ENCODE results near the gene GRB10. TPM values are rescaled to one million over a fixed set of nuclear protein-coding genes. Genes with fewer than 3 reads are reported as not detected.

GRB10 gene
- total and polyA plus RNA-seq, 4 donors, result 10.7 to 53.1 (median 17.5) TPM

DNA sequence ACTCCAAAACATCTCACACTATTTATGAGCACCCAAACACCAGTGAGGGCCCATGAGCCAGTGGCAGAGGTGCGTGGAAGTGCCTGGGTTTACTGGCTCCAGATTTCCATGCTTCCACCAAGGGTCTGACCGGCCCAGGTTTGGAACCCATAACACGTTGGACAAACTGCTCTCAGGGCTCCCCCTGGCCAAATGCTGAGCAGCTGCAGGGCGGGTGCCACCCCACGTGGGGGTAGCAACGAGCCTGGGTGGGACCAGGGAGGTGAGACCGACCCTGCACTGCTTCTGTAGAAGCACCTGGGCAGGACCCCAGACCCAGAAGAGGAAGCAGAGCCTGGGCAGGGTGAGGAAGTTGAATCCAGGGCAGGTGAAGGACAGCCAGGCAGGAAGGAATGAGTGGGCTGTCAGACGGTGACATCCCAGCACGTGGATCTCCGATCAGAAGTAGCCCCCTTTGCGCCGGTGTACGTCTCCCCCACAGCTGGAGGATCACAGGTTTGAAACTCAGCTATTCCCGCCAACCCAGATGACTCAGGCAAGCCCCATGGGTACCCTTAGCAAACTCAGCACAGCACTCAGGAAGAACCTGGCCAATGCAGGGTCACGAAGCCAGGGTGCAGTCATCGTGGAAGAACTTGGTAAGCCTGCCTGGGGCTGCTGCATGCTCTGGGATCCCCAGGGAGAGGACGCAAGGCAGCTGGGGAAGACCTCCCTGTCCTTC, 117.1 kb downstream of the GRB10 start:
- Histone ChIP-seq H3K27me3 (ENCODE audit: control insufficient read depth in 4 of 4, insufficient read depth in 4 of 4, low read length in 3 of 4) (no peaks in the 10 kb centered on the region), H3K9ac (ENCODE audit: low read depth in 1 of 2, low read length in 2 of 2) (no peak overlapping the region), H3K9me3 (ENCODE audit: control insufficient read depth in 4 of 4, low read length in 3 of 4) (no peaks in the 10 kb centered on the region), H3K36me3 (ENCODE audit: control insufficient read depth in 4 of 4, insufficient read depth in 3 of 4, low read depth in 1 of 4, low read length in 3 of 4) (peaks cover 0 to 20% (median 5%) of the 10 kb centered on the region in 4 donors), H3K4me3 (ENCODE audit: low read depth in 1 of 3, low read length in 3 of 3) (no peak overlapping the region), H3K4me1 (ENCODE audit: control insufficient read depth in 4 of 4, insufficient read depth in 4 of 4, low read length in 3 of 4) (peaks cover 21 to 54% (median 29%) of the 10 kb centered on the region in 4 donors), H3K27ac (ENCODE audit: low read depth in 1 of 2, low read length in 2 of 2) (peak overlapping the region; percentile 53 to 65)
- no peak for DNase-seq (ENCODE audit: low spot score)
- TF ChIP-seq, protein P1, sequence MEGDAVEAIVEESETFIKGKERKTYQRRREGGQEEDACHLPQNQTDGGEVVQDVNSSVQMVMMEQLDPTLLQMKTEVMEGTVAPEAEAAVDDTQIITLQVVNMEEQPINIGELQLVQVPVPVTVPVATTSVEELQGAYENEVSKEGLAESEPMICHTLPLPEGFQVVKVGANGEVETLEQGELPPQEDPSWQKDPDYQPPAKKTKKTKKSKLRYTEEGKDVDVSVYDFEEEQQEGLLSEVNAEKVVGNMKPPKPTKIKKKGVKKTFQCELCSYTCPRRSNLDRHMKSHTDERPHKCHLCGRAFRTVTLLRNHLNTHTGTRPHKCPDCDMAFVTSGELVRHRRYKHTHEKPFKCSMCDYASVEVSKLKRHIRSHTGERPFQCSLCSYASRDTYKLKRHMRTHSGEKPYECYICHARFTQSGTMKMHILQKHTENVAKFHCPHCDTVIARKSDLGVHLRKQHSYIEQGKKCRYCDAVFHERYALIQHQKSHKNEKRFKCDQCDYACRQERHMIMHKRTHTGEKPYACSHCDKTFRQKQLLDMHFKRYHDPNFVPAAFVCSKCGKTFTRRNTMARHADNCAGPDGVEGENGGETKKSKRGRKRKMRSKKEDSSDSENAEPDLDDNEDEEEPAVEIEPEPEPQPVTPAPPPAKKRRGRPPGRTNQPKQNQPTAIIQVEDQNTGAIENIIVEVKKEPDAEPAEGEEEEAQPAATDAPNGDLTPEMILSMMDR (IDR thresholded peaks at IDR 0.05; ENCODE audit: low read depth, low read length, missing input control), result peak; percentile 4
- no peak for TF ChIP-seq RAD21 (IDR thresholded peaks at IDR 0.05)
- TF ChIP-seq FOXA2 (IDR thresholded peaks at IDR 0.05), result no peak
- TF ChIP-seq JUND (IDR thresholded peaks at IDR 0.05), result no peak
- TF ChIP-seq RXRA (IDR thresholded peaks at IDR 0.05), result no peak
- TF ChIP-seq, protein P2, sequence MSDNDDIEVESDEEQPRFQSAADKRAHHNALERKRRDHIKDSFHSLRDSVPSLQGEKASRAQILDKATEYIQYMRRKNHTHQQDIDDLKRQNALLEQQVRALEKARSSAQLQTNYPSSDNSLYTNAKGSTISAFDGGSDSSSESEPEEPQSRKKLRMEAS (IDR thresholded peaks at IDR 0.05), result no peak
- no peak for TF ChIP-seq EGR1 (IDR thresholded peaks at IDR 0.05; ENCODE audit: low read depth in 2 of 2)
- TF ChIP-seq NR2F2 (IDR thresholded peaks at IDR 0.05), result no peak
- WGBS, result 75% methylated on average over 17 of the region's 17 CpGs

GRCh38 chr7:50664937-50665336, 117.8 kb downstream of the GRB10 start:
- TF ChIP-seq REST (IDR thresholded peaks at IDR 0.05) (no peak), RXRA (IDR thresholded peaks at IDR 0.05) (peak; percentile 18 to 46), NR2F2 (IDR thresholded peaks at IDR 0.05) (no peak), FOXA1 (IDR thresholded peaks at IDR 0.05) (no peak), TAF1 (conservative IDR thresholded peaks at IDR 0.05) (no peak), HNF4A (conservative IDR thresholded peaks at IDR 0.05) (no peak), YY1 (IDR thresholded peaks at IDR 0.05) (no peak), RAD21 (IDR thresholded peaks at IDR 0.05) (no peak)
- Histone ChIP-seq H3K4me1 (ENCODE audit: control insufficient read depth in 4 of 4, insufficient read depth in 4 of 4, low read length in 3 of 4) (peaks cover 21 to 59% (median 32%) of the 10 kb centered on the region in 4 donors), H3K27ac (ENCODE audit: low read depth in 1 of 2, low read length in 2 of 2) (peak overlapping the region; percentile 53 to 65), H3K9ac (ENCODE audit: low read depth in 1 of 2, low read length in 2 of 2) (no peak overlapping the region), H3K9me3 (ENCODE audit: control insufficient read depth in 4 of 4, low read length in 3 of 4) (no peaks in the 10 kb centered on the region), H3K27me3 (ENCODE audit: control insufficient read depth in 4 of 4, insufficient read depth in 4 of 4, low read length in 3 of 4) (no peaks in the 10 kb centered on the region), H3K36me3 (ENCODE audit: control insufficient read depth in 4 of 4, insufficient read depth in 3 of 4, low read depth in 1 of 4, low read length in 3 of 4) (peaks cover 0 to 18% (median 5%) of the 10 kb centered on the region in 4 donors), H3K4me3 (ENCODE audit: low read depth in 1 of 3, low read length in 3 of 3) (no peak overlapping the region)
- 41% methylated on average over 4 of the region's 4 CpGs for WGBS
- no peak for DNase-seq (ENCODE audit: low spot score)
